ENCODE results near the gene GASK1A. TPM values are rescaled to one million over a fixed set of nuclear protein-coding genes. Genes with fewer than 3 reads are reported as not detected.

The GASK1A gene
- total RNA-seq, 4 donors from 2014 or later = 3.6 to 16.5 (median 7.9) TPM

DNA sequence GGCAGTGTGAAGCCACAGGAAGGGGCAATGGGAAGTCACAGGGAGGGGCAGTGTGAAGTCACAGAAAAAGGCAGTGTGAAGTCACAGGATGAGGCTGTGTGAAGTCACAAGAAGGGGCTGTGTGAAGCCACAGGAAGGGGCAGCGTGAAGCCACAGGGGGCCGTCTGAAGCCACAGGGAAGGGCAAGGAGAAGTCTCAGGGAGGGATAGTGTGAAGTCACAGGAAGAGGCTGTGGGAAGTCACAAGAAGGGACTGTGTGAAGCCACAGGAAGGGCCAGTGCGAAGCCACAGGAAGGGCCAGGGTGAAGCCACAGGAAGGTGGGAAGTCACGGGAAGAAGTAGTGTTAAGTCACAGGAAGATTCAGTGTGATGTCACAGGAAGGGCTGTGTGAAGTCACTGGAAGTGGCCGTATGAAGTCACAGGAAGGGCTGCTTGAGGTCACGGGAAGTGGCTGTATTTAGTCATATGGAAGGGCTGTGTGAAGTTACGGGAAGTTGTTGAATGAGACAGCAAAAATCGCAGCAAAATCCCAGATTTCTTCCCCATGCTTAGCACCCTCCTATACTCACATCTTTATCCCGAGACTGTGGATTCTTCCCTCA, 38.6 kb downstream of the GASK1A start:
- TF ChIP-seq, protein P1, sequence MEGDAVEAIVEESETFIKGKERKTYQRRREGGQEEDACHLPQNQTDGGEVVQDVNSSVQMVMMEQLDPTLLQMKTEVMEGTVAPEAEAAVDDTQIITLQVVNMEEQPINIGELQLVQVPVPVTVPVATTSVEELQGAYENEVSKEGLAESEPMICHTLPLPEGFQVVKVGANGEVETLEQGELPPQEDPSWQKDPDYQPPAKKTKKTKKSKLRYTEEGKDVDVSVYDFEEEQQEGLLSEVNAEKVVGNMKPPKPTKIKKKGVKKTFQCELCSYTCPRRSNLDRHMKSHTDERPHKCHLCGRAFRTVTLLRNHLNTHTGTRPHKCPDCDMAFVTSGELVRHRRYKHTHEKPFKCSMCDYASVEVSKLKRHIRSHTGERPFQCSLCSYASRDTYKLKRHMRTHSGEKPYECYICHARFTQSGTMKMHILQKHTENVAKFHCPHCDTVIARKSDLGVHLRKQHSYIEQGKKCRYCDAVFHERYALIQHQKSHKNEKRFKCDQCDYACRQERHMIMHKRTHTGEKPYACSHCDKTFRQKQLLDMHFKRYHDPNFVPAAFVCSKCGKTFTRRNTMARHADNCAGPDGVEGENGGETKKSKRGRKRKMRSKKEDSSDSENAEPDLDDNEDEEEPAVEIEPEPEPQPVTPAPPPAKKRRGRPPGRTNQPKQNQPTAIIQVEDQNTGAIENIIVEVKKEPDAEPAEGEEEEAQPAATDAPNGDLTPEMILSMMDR (IDR thresholded peaks at IDR 0.05; ENCODE audit: low read depth) = no peak

- TF ChIP-seq, protein P1 (IDR thresholded peaks at IDR 0.05; ENCODE audit: low read depth) = no peak
Observed at GRCh38 chr3:43018246-43018645, 39.1 kb downstream of the GASK1A start.

GRCh38 chr3:43019006-43019809, 40.1 kb downstream of the GASK1A start:
- TF ChIP-seq, protein P1 (IDR thresholded peaks at IDR 0.05; ENCODE audit: low read depth) = no peak

DNA sequence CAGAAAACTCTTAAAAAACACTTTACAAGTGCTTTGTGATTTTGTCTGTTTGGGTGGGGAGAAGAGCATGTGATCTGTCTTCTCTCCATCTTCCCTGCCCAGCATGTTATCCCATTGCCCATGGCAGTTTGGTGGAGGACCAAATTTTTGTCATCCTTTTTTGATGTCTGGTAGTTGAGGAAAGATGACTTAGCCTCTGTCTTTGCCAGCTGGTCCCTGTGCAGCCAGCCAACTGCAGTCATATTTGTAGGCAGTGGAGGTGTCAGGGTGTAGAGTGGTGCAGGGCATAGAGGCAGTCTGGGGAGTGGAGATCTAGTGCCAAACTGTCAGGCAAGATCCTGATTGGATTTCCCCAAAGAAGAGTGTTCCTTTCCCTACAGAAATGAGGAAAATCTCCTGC, 40.7 kb downstream of the GASK1A start:
- TF ChIP-seq, protein P1 (IDR thresholded peaks at IDR 0.05; ENCODE audit: low read depth) = no peak

DNA sequence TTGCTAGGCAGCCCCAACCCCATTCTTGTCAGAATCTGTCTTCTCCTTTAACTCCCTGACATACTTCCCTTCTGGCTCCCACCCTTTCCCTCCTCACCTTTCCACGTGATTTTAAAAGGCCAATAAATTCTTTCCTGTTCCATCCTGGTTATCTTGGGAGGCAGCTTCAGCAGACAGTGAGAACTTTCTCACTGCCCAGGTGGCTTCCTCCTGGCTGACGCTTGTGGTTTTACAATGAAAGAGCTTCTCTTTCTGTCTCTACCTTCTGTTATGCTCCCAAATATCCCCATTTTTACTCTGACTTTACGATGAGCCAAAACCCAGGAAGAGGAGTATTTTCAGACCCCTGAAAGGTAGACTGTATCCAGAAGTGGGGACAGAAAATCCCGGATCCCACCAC, 42.1 kb downstream of the GASK1A start:
- TF ChIP-seq, protein P1 (IDR thresholded peaks at IDR 0.05; ENCODE audit: low read depth) = no peak

DNA sequence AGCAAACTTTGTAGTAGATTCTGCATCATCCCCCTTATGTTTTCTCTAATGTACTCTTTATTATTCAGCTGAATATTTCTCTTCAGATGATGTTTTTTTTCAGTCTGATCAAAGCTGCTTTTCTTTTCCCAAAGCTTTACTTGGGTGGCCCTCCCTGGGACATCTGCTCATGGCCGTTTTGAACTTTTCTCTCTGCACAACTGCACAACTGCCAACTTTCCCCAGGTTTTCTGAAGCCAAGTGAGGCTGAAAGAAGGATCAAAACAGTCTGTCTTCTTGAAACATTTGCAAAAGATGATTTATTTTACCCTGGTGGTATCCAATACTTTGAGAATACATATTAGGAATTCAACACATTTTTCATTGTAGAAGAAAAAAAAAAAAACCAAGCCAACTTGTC, 43.0 kb downstream of the GASK1A start:
- TF ChIP-seq, protein P1 (IDR thresholded peaks at IDR 0.05; ENCODE audit: low read depth) = no peak

DNA sequence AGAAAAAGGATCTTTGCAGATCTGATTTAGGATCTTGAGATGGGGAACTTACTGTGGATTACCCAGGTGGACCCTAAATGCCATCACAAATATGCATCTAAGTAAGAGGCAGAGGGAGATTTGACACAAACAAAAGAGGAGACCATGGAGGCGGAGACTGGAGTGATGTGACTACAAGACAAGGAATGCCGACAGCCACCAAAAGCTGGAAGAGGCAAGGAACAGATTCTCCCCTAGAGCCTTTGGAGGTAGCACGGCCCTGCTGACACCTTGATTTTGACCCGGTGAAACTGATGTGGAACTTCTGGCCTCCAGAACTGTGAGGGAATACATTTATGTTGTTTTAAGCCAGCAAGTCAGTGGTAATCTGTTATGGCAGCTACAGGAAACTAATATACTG, 44.0 kb downstream of the GASK1A start:
- TF ChIP-seq, protein P1 (IDR thresholded peaks at IDR 0.05; ENCODE audit: low read depth) = no peak
